MM.1S (cell line): Measurements from ENCODE around the gene ZNF214.
"Not testable (repeated sequence)": the region's sequence is repeated elsewhere in the genome, so short reads cannot be mapped to it uniquely, and the experiment has no call there.

Experiments
- EZH2 ChIP-seq: fragments of 300-600 bp; sonication (generic); optimal IDR thresholded peaks from 2 replicates; pipeline ENCODE3; 2017; ENCODE audit warnings: low read depth, mild to moderate bottlenecking, antibody characterized with exemption, low read length, mixed read lengths
- EZH2phosphoT487 ChIP-seq: fragments of 300-600 bp; sonication (generic); IDR thresholded peaks from 2 replicates; pipeline ENCODE4 v1.6.1; 2018; ENCODE audit warnings: antibody characterized with exemption, low read length
- TF ChIP-seq, protein P1 (sequence below): fragments of 300-600 bp; sonication (generic); IDR thresholded peaks from 2 replicates; pipeline ENCODE4 v1.5.1; 2016; ENCODE audit warnings: antibody characterized with exemption, low read length, mixed read lengths

DNA sequence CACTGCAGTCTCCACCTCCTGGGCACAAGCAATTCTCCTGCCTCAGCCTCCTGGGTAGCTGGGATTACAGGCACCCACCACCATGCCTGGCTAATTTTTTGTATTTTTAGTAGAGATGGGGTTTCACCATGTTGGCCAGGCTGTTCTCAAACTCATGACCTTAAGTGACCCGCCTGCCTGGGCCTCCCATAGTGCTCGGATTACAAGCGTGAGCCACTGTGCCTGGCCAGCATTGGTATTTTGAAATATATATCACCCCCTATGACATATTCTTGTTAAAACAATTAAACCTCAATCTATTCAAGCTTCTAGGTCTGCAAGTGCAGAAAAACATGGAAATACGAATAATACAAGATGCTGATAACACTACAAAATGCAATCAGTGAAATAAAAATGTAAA is 50.3 kb downstream of the ZNF214 start:
- TF ChIP-seq, protein P1, sequence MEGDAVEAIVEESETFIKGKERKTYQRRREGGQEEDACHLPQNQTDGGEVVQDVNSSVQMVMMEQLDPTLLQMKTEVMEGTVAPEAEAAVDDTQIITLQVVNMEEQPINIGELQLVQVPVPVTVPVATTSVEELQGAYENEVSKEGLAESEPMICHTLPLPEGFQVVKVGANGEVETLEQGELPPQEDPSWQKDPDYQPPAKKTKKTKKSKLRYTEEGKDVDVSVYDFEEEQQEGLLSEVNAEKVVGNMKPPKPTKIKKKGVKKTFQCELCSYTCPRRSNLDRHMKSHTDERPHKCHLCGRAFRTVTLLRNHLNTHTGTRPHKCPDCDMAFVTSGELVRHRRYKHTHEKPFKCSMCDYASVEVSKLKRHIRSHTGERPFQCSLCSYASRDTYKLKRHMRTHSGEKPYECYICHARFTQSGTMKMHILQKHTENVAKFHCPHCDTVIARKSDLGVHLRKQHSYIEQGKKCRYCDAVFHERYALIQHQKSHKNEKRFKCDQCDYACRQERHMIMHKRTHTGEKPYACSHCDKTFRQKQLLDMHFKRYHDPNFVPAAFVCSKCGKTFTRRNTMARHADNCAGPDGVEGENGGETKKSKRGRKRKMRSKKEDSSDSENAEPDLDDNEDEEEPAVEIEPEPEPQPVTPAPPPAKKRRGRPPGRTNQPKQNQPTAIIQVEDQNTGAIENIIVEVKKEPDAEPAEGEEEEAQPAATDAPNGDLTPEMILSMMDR: not testable (repeated sequence)
- TF ChIP-seq EZH2, EZH2phosphoT487: not testable (repeated sequence)
